ENCODE data around the gene CYTIP.
"Not testable (repeated sequence)": the region's sequence is repeated elsewhere in the genome, so short reads cannot be mapped to it uniquely, and the experiment has no call there.

CYTIP gene

GRCh38 chr2:157368508-157368907, 75.4 kb downstream of the CYTIP start:
- DNase-seq (ENCODE audit: low read depth in 2 of 2) = not testable (repeated sequence)

DNA sequence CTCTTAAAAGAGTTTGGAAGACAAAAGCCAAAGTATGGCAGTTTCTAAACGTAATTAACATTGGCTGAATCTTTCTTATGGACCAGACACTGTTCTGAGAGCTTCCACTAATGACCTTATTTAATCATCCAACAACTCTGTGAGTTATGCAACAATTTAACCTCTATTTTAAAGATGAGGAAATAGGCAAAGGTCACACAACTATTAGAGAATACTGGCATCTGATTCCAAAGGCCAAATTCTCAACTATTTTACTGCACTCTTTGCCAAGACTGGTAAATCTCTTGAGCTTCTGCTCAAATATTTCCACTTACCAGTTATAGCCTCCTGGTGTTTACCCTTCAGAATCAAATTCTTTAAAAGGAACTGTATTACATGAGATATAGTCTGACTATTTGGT, 76.2 kb downstream of the CYTIP start:
- no peak for DNase-seq (ENCODE audit: low read depth in 2 of 2)
